ENCODE measurements around the gene NTN4.
"Not testable (repeated sequence)": the region's sequence is repeated elsewhere in the genome, so short reads cannot be mapped to it uniquely, and the experiment has no call there.

The NTN4 gene

DNA sequence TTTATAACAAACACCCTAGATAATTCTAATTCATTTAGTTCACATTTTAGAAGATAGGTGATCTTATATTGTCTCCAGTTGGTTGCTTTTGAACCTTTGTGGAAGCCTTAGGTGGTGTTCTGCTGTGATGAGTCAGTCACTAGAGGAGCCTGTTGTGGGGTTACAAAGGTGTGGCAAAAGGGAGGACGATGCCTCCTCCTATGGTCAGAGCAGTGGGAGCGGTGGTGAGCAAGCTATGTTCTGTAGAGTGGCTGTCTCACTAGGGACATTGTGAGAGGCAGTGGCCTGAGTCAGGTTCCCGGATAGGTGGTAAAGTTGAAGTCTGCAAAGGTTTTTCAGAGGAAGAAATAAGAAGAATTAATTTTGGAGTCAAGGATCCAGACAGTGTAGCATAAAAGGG is 167.7 kb downstream of the NTN4 start:
- TF ChIP-seq, protein P1, sequence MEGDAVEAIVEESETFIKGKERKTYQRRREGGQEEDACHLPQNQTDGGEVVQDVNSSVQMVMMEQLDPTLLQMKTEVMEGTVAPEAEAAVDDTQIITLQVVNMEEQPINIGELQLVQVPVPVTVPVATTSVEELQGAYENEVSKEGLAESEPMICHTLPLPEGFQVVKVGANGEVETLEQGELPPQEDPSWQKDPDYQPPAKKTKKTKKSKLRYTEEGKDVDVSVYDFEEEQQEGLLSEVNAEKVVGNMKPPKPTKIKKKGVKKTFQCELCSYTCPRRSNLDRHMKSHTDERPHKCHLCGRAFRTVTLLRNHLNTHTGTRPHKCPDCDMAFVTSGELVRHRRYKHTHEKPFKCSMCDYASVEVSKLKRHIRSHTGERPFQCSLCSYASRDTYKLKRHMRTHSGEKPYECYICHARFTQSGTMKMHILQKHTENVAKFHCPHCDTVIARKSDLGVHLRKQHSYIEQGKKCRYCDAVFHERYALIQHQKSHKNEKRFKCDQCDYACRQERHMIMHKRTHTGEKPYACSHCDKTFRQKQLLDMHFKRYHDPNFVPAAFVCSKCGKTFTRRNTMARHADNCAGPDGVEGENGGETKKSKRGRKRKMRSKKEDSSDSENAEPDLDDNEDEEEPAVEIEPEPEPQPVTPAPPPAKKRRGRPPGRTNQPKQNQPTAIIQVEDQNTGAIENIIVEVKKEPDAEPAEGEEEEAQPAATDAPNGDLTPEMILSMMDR (IDR thresholded peaks at IDR 0.05; ENCODE audit: low read depth, low read length, poor library complexity, severe bottlenecking) = no peak
- TF ChIP-seq EZH2phosphoT487 (IDR thresholded peaks at IDR 0.05; ENCODE audit: borderline replicate concordance, low read length) = no peak
- Histone ChIP-seq H3K9me3 (ENCODE audit: control insufficient read depth, insufficient read depth, low read length) (no peaks in the 10 kb centered on the region), H3K27me3 (ENCODE audit: control insufficient read depth, low read length) (no peaks in the 10 kb centered on the region), H3K27ac (ENCODE audit: low read depth, low read length) (no peak overlapping the region), H3K36me3 (ENCODE audit: control insufficient read depth, low read length) (no peaks in the 10 kb centered on the region), H3F3A (ENCODE audit: control insufficient read depth, insufficient read depth) (no peaks in the 10 kb centered on the region), H3K4me2 (ENCODE audit: low read length) (no peak overlapping the region), H4K20me1 (ENCODE audit: control insufficient read depth, insufficient read depth, low read depth, low read length) (no peaks in the 10 kb centered on the region), H3K9me2 (replicated peaks; ENCODE audit: control insufficient read depth, low read length) (no peaks in the 10 kb centered on the region), H3K79me2 (ENCODE audit: control insufficient read depth, low read length) (no peaks in the 10 kb centered on the region), H3K4me1 (ENCODE audit: control insufficient read depth, low read length) (no peaks in the 10 kb centered on the region), H3K4me3 (ENCODE audit: low read length) (no peak overlapping the region)

DNA sequence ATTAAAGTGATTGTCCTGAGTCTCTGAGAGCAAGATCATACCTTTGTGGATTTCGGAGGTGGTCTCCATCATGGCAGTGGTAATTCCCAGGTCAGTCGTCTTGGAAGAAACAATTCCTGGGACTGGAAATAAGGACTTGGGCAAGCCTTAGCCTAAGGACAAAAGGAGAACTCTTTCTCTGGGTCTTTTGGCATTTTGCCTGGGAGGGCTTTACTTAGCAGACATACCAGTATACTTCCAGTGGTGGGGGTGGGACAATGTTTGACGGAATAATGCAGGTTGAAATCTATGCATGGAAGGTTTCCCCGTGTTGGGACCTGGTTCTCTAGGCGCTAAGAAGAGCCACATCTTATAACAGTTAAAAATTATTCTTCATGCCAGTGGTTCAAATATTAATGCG is 168.8 kb downstream of the NTN4 start:
- Histone ChIP-seq H3K36me3 (ENCODE audit: control insufficient read depth, low read length) (no peaks in the 10 kb centered on the region), H3K4me1 (ENCODE audit: control insufficient read depth, low read length) (no peaks in the 10 kb centered on the region), H3F3A (ENCODE audit: control insufficient read depth, insufficient read depth) (no peaks in the 10 kb centered on the region), H3K9me3 (ENCODE audit: control insufficient read depth, insufficient read depth, low read length) (no peaks in the 10 kb centered on the region), H3K27me3 (ENCODE audit: control insufficient read depth, low read length) (no peaks in the 10 kb centered on the region), H3K9me2 (replicated peaks; ENCODE audit: control insufficient read depth, low read length) (no peaks in the 10 kb centered on the region), H3K79me2 (ENCODE audit: control insufficient read depth, low read length) (no peaks in the 10 kb centered on the region), H3K4me2 (ENCODE audit: low read length) (no peak overlapping the region), H3K27ac (ENCODE audit: low read depth, low read length) (no peak overlapping the region), H3K4me3 (ENCODE audit: low read length) (no peak overlapping the region), H4K20me1 (ENCODE audit: control insufficient read depth, insufficient read depth, low read depth, low read length) (no peaks in the 10 kb centered on the region)
- TF ChIP-seq, protein P1 (IDR thresholded peaks at IDR 0.05; ENCODE audit: low read depth, low read length, poor library complexity, severe bottlenecking) = no peak
- no peak for TF ChIP-seq EZH2phosphoT487 (IDR thresholded peaks at IDR 0.05; ENCODE audit: borderline replicate concordance, low read length)

DNA sequence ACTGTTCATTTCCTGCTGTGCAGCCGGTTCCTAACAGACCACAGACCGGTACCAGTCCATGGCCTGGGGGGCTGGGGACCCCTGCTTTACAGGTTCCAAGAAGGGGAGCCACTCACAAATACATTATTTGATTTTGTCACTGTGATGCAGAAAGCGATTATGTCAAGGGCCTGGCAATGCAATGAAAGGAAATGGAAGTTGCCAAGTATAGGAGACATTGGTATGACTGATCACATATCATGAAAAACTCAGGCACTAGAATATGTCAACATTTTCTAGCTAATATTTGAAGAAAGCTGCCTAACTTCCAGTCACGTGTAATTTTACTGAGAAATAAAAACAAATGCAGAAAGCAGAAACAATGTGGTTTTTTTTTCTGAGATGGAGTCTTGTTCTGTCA is 170.4 kb downstream of the NTN4 start:
- TF ChIP-seq EZH2phosphoT487 (IDR thresholded peaks at IDR 0.05; ENCODE audit: borderline replicate concordance, low read length) = no peak
- TF ChIP-seq, protein P1 (IDR thresholded peaks at IDR 0.05; ENCODE audit: low read depth, low read length, poor library complexity, severe bottlenecking) = no peak
- no peaks in the 10 kb centered on the region for H3K9me2 ChIP-seq (replicated peaks; ENCODE audit: control insufficient read depth, low read length)
- no peaks in the 10 kb centered on the region for H3K9me3 ChIP-seq (ENCODE audit: control insufficient read depth, insufficient read depth, low read length)
- H3K27ac ChIP-seq (ENCODE audit: low read depth, low read length) = no peak overlapping the region
- no peaks in the 10 kb centered on the region for H3K36me3 ChIP-seq (ENCODE audit: control insufficient read depth, low read length)
- H3K79me2 ChIP-seq (ENCODE audit: control insufficient read depth, low read length) = no peaks in the 10 kb centered on the region
- no peaks in the 10 kb centered on the region for H3K27me3 ChIP-seq (ENCODE audit: control insufficient read depth, low read length)
- H3K4me1 ChIP-seq (ENCODE audit: control insufficient read depth, low read length) = no peaks in the 10 kb centered on the region
- H3K4me3 ChIP-seq (ENCODE audit: low read length) = no peak overlapping the region
- no peaks in the 10 kb centered on the region for H4K20me1 ChIP-seq (ENCODE audit: control insufficient read depth, insufficient read depth, low read depth, low read length)
- no peak overlapping the region for H3K4me2 ChIP-seq (ENCODE audit: low read length)
- H3F3A ChIP-seq (ENCODE audit: control insufficient read depth, insufficient read depth) = no peaks in the 10 kb centered on the region

DNA sequence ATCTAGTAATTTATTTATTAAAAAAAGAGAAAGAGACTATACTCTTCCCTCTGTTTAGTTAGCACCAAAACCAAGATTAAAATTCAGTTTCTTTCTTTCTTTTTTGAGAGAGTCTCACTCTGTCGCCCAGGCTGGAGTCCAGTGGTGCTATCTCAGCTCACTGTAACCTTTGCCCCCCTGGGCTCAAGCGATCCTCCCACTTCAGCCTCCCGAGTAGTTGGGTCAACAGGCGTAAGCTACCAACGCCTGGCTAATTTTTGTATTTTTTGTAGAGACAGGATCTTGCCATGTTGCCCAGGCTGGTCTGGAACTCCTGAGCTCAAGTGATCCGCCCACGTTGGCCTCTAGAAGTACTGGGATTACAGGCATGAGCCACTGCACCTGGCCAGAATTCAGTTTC is 174.1 kb downstream of the NTN4 start:
- H3K9me3 ChIP-seq (ENCODE audit: control insufficient read depth, insufficient read depth, low read length); H3F3A ChIP-seq (ENCODE audit: control insufficient read depth, insufficient read depth); H3K4me3 ChIP-seq (ENCODE audit: low read length); H3K4me1 ChIP-seq (ENCODE audit: control insufficient read depth, low read length); H4K20me1 ChIP-seq (ENCODE audit: control insufficient read depth, insufficient read depth, low read depth, low read length); H3K36me3 ChIP-seq (ENCODE audit: control insufficient read depth, low read length); H3K27me3 ChIP-seq (ENCODE audit: control insufficient read depth, low read length); H3K4me2 ChIP-seq (ENCODE audit: low read length); H3K9me2 ChIP-seq (replicated peaks; ENCODE audit: control insufficient read depth, low read length); H3K27ac ChIP-seq (ENCODE audit: low read depth, low read length); H3K79me2 ChIP-seq (ENCODE audit: control insufficient read depth, low read length): not testable (repeated sequence)

Measured in DOHH2 (cell line).